Endothelial cell of umbilical vein (primary cell): ENCODE results near the gene GJA9. TPM values are rescaled to one million over a fixed set of nuclear protein-coding genes. Genes with fewer than 3 reads are reported as not detected.

Source experiments
- BruUV-seq: library from RNA; stranded (reverse); fragments of 400-500 nt; replicated peaks from 2 replicates; lab custom pipeline; 2021; lab: Mats Ljungman, UMichigan
- CTCF ChIA-PET: fragments of 300-600, 350-600 bp; sonication (Branson Sonifier 250); formaldehyde crosslinking; loops from one replicate; lab custom pipeline; 2021; ENCODE audit warnings: antibody characterized with exemption, inconsistent platforms; lab: Charles Lee
- POLR2A ChIA-PET: fragments of 300-600, 350-600 bp; sonication (Branson Sonifier 250); formaldehyde crosslinking; loops from one replicate; lab custom pipeline; 2021; ENCODE audit warnings: antibody characterized with exemption, inconsistent platforms; lab: Charles Lee
- DNase-seq: peaks from one replicate; pipeline ENCODE4 v3.0.0-alpha.2; 2011; ENCODE audit warnings: low read depth, low spot score
- FAIRE-seq: peaks from 2 replicates; lab custom pipeline; 2011; peaks lifted over from hg19 to GRCh38; lab: Jason Lieb, UNC
- H2AFZ ChIP-seq: 2 replicates; pipeline ENCODE4 v1.6.0; 2012; ENCODE audit warnings: low read depth, low read length, control low read depth, inconsistent platforms
- H3K27ac ChIP-seq: 2 replicates; pipeline ENCODE4 v1.5.1; 2011; ENCODE audit warnings: low read depth, mild to moderate bottlenecking, control low read depth, low read length, moderate library complexity; ENCODE audit not compliant: insufficient read depth
- H3K27me3 ChIP-seq, 2 experiments: 2 replicates each; pipeline versions ENCODE4 v1.6.0 to v1.6.1; 2011; ENCODE audit warnings: low read length in 2 of 2, mixed read lengths in 1 of 2; ENCODE audit not compliant: control insufficient read depth in 2 of 2, insufficient read depth in 2 of 2
- H3K36me3 ChIP-seq, 2 experiments: 2 replicates in 1 of 2; 3 replicates in 1 of 2; pipeline ENCODE4 v1.5.1; 2011; ENCODE audit warnings: low read length in 2 of 2, mild to moderate bottlenecking in 1 of 2, moderate library complexity in 1 of 2; ENCODE audit not compliant: control insufficient read depth in 2 of 2, insufficient read depth in 2 of 2; ENCODE audit errors: extremely low read depth in 1 of 2
- H3K4me1 ChIP-seq: 3 replicates; pipeline ENCODE4 v1.5.1; 2011; ENCODE audit warnings: mild to moderate bottlenecking, low read length; ENCODE audit not compliant: control insufficient read depth, insufficient read depth; ENCODE audit errors: extremely low read depth
- H3K4me2 ChIP-seq: 2 replicates; pipeline ENCODE4 v1.6.1; 2011; ENCODE audit warnings: low read length, control low read depth, mixed read lengths; ENCODE audit not compliant: insufficient read depth
- H3K4me3 ChIP-seq, 3 experiments: fragments of 200-600 bp in 1 of 3; sonication (generic), shearing (Covaris generic) in 1 of 3; replicated peaks in 1 of 3; 2 replicates each; pipeline ENCODE4 v1.5.1; 2011 to 2016; ENCODE audit warnings: control low read depth in 3 of 3, low read length in 3 of 3, mild to moderate bottlenecking in 2 of 3, inconsistent platforms in 1 of 3, low read depth in 1 of 3, moderate library complexity in 1 of 3; ENCODE audit not compliant: insufficient read depth in 1 of 3
- H3K79me2 ChIP-seq: 2 replicates; pipeline ENCODE4 v1.6.0; 2012; ENCODE audit warnings: low read length, inconsistent platforms; ENCODE audit not compliant: control insufficient read depth, insufficient read depth
- H3K9ac ChIP-seq: replicated peaks from 2 replicates; pipeline ENCODE3; 2011; ENCODE audit warnings: low read length, control low read depth; ENCODE audit not compliant: insufficient read depth; ENCODE audit errors: extremely low read depth
- H3K9me1 ChIP-seq: replicated peaks from 3 replicates; pipeline ENCODE4 v1.6.0; 2011; ENCODE audit warnings: mild to moderate bottlenecking, low read length; ENCODE audit not compliant: control insufficient read depth, insufficient read depth; ENCODE audit errors: extremely low read depth
- H3K9me3 ChIP-seq: replicated peaks from 2 replicates; pipeline ENCODE4 v1.5.1; 2012; ENCODE audit warnings: low read length, inconsistent platforms; ENCODE audit not compliant: control insufficient read depth, insufficient read depth
- H4K20me1 ChIP-seq: replicated peaks from 2 replicates; pipeline ENCODE3; 2011; ENCODE audit warnings: mild to moderate bottlenecking, low read length; ENCODE audit not compliant: control insufficient read depth, insufficient read depth; ENCODE audit errors: extremely low read depth
- EZH2 ChIP-seq: IDR thresholded peaks from 2 replicates; pipeline ENCODE4 v1.6.1; 2012; ENCODE audit warnings: borderline replicate concordance, low read depth, mild to moderate bottlenecking, moderate library complexity, low read length, inconsistent platforms; ENCODE audit not compliant: severe bottlenecking
- FOS ChIP-seq: IDR thresholded peaks from 2 replicates; pipeline ENCODE4 v1.6.1; 2011; ENCODE audit warnings: mild to moderate bottlenecking, low read length, moderate library complexity, borderline replicate concordance; ENCODE audit not compliant: insufficient read depth
- GATA2 ChIP-seq: IDR thresholded peaks from 2 replicates; pipeline ENCODE4 v1.7.0; 2011; ENCODE audit warnings: low read depth, mild to moderate bottlenecking, moderate library complexity, mixed read lengths, low read length; ENCODE audit not compliant: insufficient read length, insufficient read depth
- JUN ChIP-seq: IDR thresholded peaks from 2 replicates; pipeline ENCODE4 v1.6.1; 2011; ENCODE audit warnings: borderline replicate concordance, low read depth; ENCODE audit not compliant: insufficient read length, insufficient read depth
- MYC ChIP-seq: IDR thresholded peaks from one replicate; pipeline ENCODE4 v1.6.1; 2011; ENCODE audit warnings: mild to moderate bottlenecking, low read depth, low read length
- POLR2A ChIP-seq: IDR thresholded peaks from 2 replicates; pipeline ENCODE4 v1.6.1; 2012; ENCODE audit warnings: low read depth, mild to moderate bottlenecking, control low read depth, low read length
- POLR2AphosphoS5 ChIP-seq: IDR thresholded peaks from 2 replicates; pipeline ENCODE4 v1.6.1; 2012; ENCODE audit warnings: low read depth, mild to moderate bottlenecking, control low read depth, low read length, moderate library complexity; ENCODE audit not compliant: insufficient read depth
- dilution Hi-C: fragments of 300-500 bp; cut with MboI; formaldehyde crosslinking; loops from one replicate; pipeline ENCODE4 v1.15.0; 2019; ENCODE audit warnings: low sequenced_read_pairs; ENCODE audit not compliant: extremely low pct_ligation_motif_present
- intact Hi-C: fragments of 100-400 bp; cut with micrococcal nuclease; formaldehyde crosslinking; loops from one replicate; pipeline ENCODE4 v1.10.0; 2022
- polyA plus RNA-seq, 4 experiments: library from polyadenylated mRNA; depleted of rRNA in 3 of 4; stranded (reverse) in 3 of 4; unstranded in 1 of 4; fragments of >200 nt; gene quantifications; 2 replicates each; pipeline versions ENCODE4 v1.2.1 to v1.2.3, GENCODE V29; 2011 to 2012; ENCODE audit warnings: missing spikeins in 1 of 4
- total RNA-seq: library from RNA; stranded (reverse); gene quantifications from 2 replicates; pipeline ENCODE4 v1.2.3, GENCODE V29; 2021
- TF ChIP-seq, protein P1 (sequence below), 2 donors: IDR thresholded peaks; 1 replicate in 1 of 2; 2 replicates in 1 of 2; pipeline ENCODE4 v1.5.1; 2011; ENCODE audit warnings: low read length in 2 of 2, mild to moderate bottlenecking in 2 of 2, moderate library complexity in 2 of 2, control low read depth in 1 of 2, inconsistent platforms in 1 of 2, low read depth in 1 of 2; ENCODE audit not compliant: insufficient read depth in 1 of 2; ENCODE audit errors: extremely low read depth in 1 of 2
- TF ChIP-seq, protein P2 (sequence below): IDR thresholded peaks from 2 replicates; pipeline ENCODE4 v1.6.1; 2011; ENCODE audit not compliant: insufficient read depth, insufficient read length

GJA9 gene
- total and polyA plus RNA-seq, 2 donors (not counting 3 experiments of a cell fraction or from before 2014, with no cell fraction given): not detected

DNA sequence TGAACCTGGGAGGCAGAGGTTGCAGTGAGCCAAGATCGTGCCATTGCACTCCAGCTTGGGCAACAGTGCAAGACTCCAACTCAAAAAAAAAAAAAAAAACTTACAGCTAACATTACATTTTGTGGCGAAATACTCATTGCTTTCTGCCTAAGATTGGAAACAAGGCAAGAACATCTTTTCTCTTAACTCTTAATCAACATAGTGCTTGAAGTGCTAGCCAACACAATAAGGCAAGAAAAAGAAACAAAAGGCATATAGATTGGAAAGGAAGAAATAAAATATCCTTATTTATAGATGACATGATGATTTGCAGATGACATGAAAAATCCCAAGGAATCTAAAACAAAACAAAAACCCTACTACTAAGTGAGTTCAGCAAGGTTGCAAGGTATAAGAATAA is 24.6 kb upstream of the GJA9 start:
- intact Hi-C loops (no loop called here), dilution Hi-C loops (no loop called here)
- H3K27me3 ChIP-seq: no peaks in the 10 kb centered on the region
- H3K79me2 ChIP-seq: no peaks in the 10 kb centered on the region
- no TSS peak for BruUV-seq
- no peak overlapping the region for H3K9ac ChIP-seq
- POLR2A ChIA-PET: no interaction called here
- H3K4me1 ChIP-seq: no peaks in the 10 kb centered on the region
- H3K9me3 ChIP-seq: no peaks in the 10 kb centered on the region
- H3K4me3 ChIP-seq: no peak overlapping the region
- TF ChIP-seq MYC (no peak), JUN (no peak), POLR2A (no peak), EZH2 (no peak), POLR2AphosphoS5 (no peak), FOS (no peak), GATA2 (no peak)
- TF ChIP-seq, protein P1, sequence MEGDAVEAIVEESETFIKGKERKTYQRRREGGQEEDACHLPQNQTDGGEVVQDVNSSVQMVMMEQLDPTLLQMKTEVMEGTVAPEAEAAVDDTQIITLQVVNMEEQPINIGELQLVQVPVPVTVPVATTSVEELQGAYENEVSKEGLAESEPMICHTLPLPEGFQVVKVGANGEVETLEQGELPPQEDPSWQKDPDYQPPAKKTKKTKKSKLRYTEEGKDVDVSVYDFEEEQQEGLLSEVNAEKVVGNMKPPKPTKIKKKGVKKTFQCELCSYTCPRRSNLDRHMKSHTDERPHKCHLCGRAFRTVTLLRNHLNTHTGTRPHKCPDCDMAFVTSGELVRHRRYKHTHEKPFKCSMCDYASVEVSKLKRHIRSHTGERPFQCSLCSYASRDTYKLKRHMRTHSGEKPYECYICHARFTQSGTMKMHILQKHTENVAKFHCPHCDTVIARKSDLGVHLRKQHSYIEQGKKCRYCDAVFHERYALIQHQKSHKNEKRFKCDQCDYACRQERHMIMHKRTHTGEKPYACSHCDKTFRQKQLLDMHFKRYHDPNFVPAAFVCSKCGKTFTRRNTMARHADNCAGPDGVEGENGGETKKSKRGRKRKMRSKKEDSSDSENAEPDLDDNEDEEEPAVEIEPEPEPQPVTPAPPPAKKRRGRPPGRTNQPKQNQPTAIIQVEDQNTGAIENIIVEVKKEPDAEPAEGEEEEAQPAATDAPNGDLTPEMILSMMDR (IDR thresholded peaks at IDR 0.05; ENCODE audit: extremely low read depth in 1 of 2, insufficient read depth in 1 of 2, low read depth in 1 of 2, low read length in 2 of 2): no peak
- TF ChIP-seq, protein P2, sequence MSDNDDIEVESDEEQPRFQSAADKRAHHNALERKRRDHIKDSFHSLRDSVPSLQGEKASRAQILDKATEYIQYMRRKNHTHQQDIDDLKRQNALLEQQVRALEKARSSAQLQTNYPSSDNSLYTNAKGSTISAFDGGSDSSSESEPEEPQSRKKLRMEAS: no peak
- H3K36me3 ChIP-seq: no peaks in the 10 kb centered on the region
- no peak overlapping the region for H3K4me2 ChIP-seq
- CTCF ChIA-PET: no interaction called here
- no peaks in the 10 kb centered on the region for H4K20me1 ChIP-seq
- no peak overlapping the region for H2AFZ ChIP-seq
- FAIRE-seq: no peak
- H3K27ac ChIP-seq: no peak overlapping the region
- DNase-seq: no peak
- no peaks in the 10 kb centered on the region for H3K9me1 ChIP-seq
